MM.1S (cell line): ENCODE data around the gene TAS2R8.

Experiments
- DNase-seq: peaks from one replicate; pipeline ENCODE4 v3.0.0-alpha.2; 2015
- H2AFZ ChIP-seq: fragments of 300-600 bp; sonication (generic); 2 replicates; pipeline ENCODE4 v1.6.0; 2016; ENCODE audit warnings: antibody characterized with exemption, low read length
- H3F3A ChIP-seq: fragments of 300-600 bp; sonication (generic); 2 replicates; pipeline ENCODE4 v1.6.1; 2016; ENCODE audit warnings: mild to moderate bottlenecking, antibody characterized with exemption, low read length, moderate library complexity, mixed read lengths; ENCODE audit not compliant: insufficient read depth
- H3K27ac ChIP-seq: fragments of 300-600 bp; sonication (generic); 2 replicates; pipeline ENCODE4 v1.5.1; 2016; ENCODE audit warnings: mild to moderate bottlenecking, low read length
- H3K27me3 ChIP-seq: fragments of 300-600 bp; sonication (generic); replicated peaks from 2 replicates; pipeline ENCODE4 v1.6.0; 2016; ENCODE audit warnings: low read length; ENCODE audit not compliant: insufficient read depth
- H3K36me3 ChIP-seq: fragments of 300-600 bp; sonication (generic); replicated peaks from 2 replicates; pipeline ENCODE4 v1.6.1; 2016; ENCODE audit warnings: mild to moderate bottlenecking, low read length, mixed read lengths; ENCODE audit not compliant: insufficient read depth
- H3K4me1 ChIP-seq: fragments of 300-600 bp; sonication (generic); 2 replicates; pipeline ENCODE4 v1.6.1; 2016; ENCODE audit warnings: low read length, mixed read lengths
- H3K4me2 ChIP-seq: fragments of 300-600 bp; sonication (generic); 2 replicates; pipeline ENCODE4 v1.6.0; 2016; ENCODE audit warnings: low read depth, low read length
- H3K4me3 ChIP-seq: fragments of 300-600 bp; sonication (generic); 2 replicates; pipeline ENCODE4 v1.5.1; 2016; ENCODE audit warnings: low read length, mixed read lengths
- H3K79me2 ChIP-seq: fragments of 300-600 bp; sonication (generic); 2 replicates; pipeline ENCODE4 v1.6.1; 2016; ENCODE audit warnings: mixed run types, low read length, mixed read lengths
- H3K9ac ChIP-seq: fragments of 300-600 bp; sonication (generic); 2 replicates; pipeline ENCODE4 v1.6.1; 2016; ENCODE audit warnings: low read length, mixed read lengths
- H3K9me2 ChIP-seq: fragments of 300-600 bp; sonication (generic); replicated peaks from 2 replicates; pipeline ENCODE4 v1.6.1; 2016; ENCODE audit warnings: mild to moderate bottlenecking, low read length, mixed read lengths; ENCODE audit not compliant: insufficient read depth
- H3K9me3 ChIP-seq: fragments of 300-600 bp; sonication (generic); replicated peaks from 2 replicates; pipeline ENCODE4 v1.6.1; 2016; ENCODE audit warnings: mild to moderate bottlenecking, low read length, mixed read lengths; ENCODE audit not compliant: insufficient read depth
- H4K20me1 ChIP-seq: fragments of 300-600 bp; sonication (generic); 2 replicates; pipeline ENCODE4 v1.6.1; 2016; ENCODE audit warnings: mild to moderate bottlenecking, low read length, moderate library complexity, mixed read lengths; ENCODE audit not compliant: insufficient read depth
- EZH2 ChIP-seq: fragments of 300-600 bp; sonication (generic); optimal IDR thresholded peaks from 2 replicates; pipeline ENCODE3; 2017; ENCODE audit warnings: low read depth, mild to moderate bottlenecking, antibody characterized with exemption, low read length, mixed read lengths
- EZH2phosphoT487 ChIP-seq: fragments of 300-600 bp; sonication (generic); IDR thresholded peaks from 2 replicates; pipeline ENCODE4 v1.6.1; 2018; ENCODE audit warnings: antibody characterized with exemption, low read length
- TF ChIP-seq, protein P1 (sequence below): fragments of 300-600 bp; sonication (generic); IDR thresholded peaks from 2 replicates; pipeline ENCODE4 v1.5.1; 2016; ENCODE audit warnings: antibody characterized with exemption, low read length, mixed read lengths

Gene TAS2R8

DNA sequence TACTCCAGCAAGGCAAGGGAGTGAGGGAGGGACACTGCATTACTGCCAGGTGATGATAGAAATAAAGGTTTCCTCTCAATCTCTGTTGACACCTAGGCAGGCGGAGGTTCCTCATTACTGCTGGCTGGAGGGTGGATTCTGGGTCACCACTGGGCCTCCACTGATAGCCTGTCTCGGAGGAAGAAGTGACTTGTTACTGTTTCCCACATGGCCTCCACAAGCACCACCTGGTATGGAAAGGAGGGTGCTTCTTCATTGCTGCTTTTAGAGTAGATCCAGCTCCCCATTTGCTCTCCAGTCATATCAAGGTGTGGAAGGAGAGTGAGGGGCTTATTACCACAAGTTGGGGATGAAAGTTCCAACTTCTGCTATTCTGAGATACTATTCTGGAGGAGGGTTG, 35.8 kb upstream of the TAS2R8 start:
- Histone ChIP-seq H3K79me2 (no peaks in the 10 kb centered on the region), H3K4me1 (no peaks in the 10 kb centered on the region), H3K9me2 (no peaks in the 10 kb centered on the region), H3K9ac (no peak overlapping the region), H4K20me1 (no peaks in the 10 kb centered on the region), H3K27ac (no peak overlapping the region), H3K9me3 (no peaks in the 10 kb centered on the region), H3K36me3 (no peaks in the 10 kb centered on the region), H2AFZ (no peak overlapping the region), H3K4me2 (no peak overlapping the region), H3K27me3 (no peaks in the 10 kb centered on the region), H3K4me3 (no peak overlapping the region), H3F3A (no peaks in the 10 kb centered on the region)
- TF ChIP-seq EZH2phosphoT487, result no peak
- TF ChIP-seq, protein P1, sequence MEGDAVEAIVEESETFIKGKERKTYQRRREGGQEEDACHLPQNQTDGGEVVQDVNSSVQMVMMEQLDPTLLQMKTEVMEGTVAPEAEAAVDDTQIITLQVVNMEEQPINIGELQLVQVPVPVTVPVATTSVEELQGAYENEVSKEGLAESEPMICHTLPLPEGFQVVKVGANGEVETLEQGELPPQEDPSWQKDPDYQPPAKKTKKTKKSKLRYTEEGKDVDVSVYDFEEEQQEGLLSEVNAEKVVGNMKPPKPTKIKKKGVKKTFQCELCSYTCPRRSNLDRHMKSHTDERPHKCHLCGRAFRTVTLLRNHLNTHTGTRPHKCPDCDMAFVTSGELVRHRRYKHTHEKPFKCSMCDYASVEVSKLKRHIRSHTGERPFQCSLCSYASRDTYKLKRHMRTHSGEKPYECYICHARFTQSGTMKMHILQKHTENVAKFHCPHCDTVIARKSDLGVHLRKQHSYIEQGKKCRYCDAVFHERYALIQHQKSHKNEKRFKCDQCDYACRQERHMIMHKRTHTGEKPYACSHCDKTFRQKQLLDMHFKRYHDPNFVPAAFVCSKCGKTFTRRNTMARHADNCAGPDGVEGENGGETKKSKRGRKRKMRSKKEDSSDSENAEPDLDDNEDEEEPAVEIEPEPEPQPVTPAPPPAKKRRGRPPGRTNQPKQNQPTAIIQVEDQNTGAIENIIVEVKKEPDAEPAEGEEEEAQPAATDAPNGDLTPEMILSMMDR, result no peak
- TF ChIP-seq EZH2, result no peak
- DNase-seq, result no peak

DNA sequence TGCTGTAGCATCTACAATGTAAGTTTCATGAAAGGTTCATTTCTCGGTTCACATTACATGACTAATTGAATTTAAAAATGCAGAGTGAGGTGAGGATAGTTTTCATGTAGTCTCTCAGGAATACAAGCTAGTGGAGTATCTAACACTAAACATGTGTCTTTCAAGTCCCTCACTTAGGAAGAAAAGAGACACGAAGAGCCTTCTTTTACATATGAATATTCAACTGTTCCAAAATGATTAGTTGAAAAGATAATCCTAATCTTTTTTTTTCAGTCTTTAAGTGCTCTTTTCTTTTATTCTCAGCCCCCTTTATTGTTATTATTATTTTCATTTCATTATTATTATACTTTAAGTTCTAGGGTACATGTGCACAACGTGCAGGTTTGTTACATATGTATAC, 31.4 kb upstream of the TAS2R8 start:
- Histone ChIP-seq H3K36me3 (no peaks in the 10 kb centered on the region), H3K9me2 (no peaks in the 10 kb centered on the region), H3K79me2 (no peaks in the 10 kb centered on the region), H3K4me3 (no peak overlapping the region), H2AFZ (no peak overlapping the region), H3K27ac (no peak overlapping the region), H3K4me2 (no peak overlapping the region), H3K9ac (no peak overlapping the region), H3K9me3 (no peaks in the 10 kb centered on the region), H3K4me1 (no peaks in the 10 kb centered on the region), H3F3A (no peaks in the 10 kb centered on the region), H3K27me3 (no peaks in the 10 kb centered on the region), H4K20me1 (no peaks in the 10 kb centered on the region)
- TF ChIP-seq EZH2 (no peak), EZH2phosphoT487 (no peak)
- TF ChIP-seq, protein P1, result no peak
- no peak for DNase-seq

DNA sequence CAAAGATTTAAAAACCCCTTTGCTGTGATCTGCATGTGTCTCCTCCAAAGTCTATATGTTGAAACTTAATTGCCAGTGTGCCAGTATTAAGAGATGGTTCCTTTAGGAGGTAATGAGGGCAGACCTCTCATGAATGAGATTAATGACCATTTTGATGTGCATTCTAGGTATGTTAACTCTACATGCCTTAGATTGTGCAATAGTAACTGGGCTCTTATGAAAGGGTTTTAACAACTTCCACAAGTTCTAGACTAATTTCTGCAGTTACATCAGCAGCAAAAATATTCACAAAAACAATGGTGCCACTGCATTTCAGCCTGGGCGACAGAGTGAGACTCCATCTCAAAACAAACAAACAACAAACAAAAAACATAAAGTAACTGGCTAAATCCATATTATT, 22.9 kb upstream of the TAS2R8 start:
- Histone ChIP-seq H3K4me2 (no peak overlapping the region), H3K9ac (no peak overlapping the region), H3K9me3 (no peaks in the 10 kb centered on the region), H3K36me3 (no peaks in the 10 kb centered on the region), H3K4me3 (no peak overlapping the region), H3K27ac (no peak overlapping the region), H3K79me2 (no peaks in the 10 kb centered on the region), H4K20me1 (no peaks in the 10 kb centered on the region), H3K4me1 (no peaks in the 10 kb centered on the region), H2AFZ (no peak overlapping the region), H3K27me3 (no peaks in the 10 kb centered on the region), H3K9me2 (no peaks in the 10 kb centered on the region), H3F3A (no peaks in the 10 kb centered on the region)
- no peak for DNase-seq
- TF ChIP-seq EZH2 (no peak), EZH2phosphoT487 (no peak)
- TF ChIP-seq, protein P1, result no peak
